ENCODE results near the gene GSG1L2. TPM values are rescaled to one million over a fixed set of nuclear protein-coding genes. Genes with fewer than 3 reads are reported as not detected.

GSG1L2 gene
- total RNA-seq, 4 donors from 2014 or later, result not detected

GRCh38 chr17:9859781-9860180 is 37.9 kb upstream of the GSG1L2 start:
- intact Hi-C loops (cut with DNase I; ENCODE audit: low total_unique reads), result no loop called here
- TF ChIP-seq POLR2A (IDR thresholded peaks at IDR 0.05) (no peak), CTCF (IDR thresholded peaks at IDR 0.05) (no peak)
- DNase-seq (ENCODE audit: low spot score in 2 of 2), result peak in 1 of 2 donors; percentile 49
- H3K4me3 ChIP-seq (ENCODE audit: low read depth, poor library complexity, severe bottlenecking), result no peak overlapping the region
- 86 to 87% methylated on average over 5 of the region's 5 CpGs for WGBS, 2 donors

GRCh38 chr17:9855036-9855435 is 33.2 kb upstream of the GSG1L2 start:
- no peak for DNase-seq (ENCODE audit: low spot score in 2 of 2)
- no peak overlapping the region for H3K4me3 ChIP-seq (ENCODE audit: low read depth, poor library complexity, severe bottlenecking)
- WGBS, 2 donors, result 68 to 93% methylated on average over 4 of the region's 4 CpGs
- TF ChIP-seq POLR2A (IDR thresholded peaks at IDR 0.05) (no peak), CTCF (IDR thresholded peaks at IDR 0.05) (no peak)
- intact Hi-C loops (cut with DNase I; ENCODE audit: low total_unique reads), result no loop called here

GRCh38 chr17:9854255-9854654 is 32.4 kb upstream of the GSG1L2 start:
- no peak overlapping the region for H3K4me3 ChIP-seq (ENCODE audit: low read depth, poor library complexity, severe bottlenecking)
- peak in 1 of 2 donors; percentile 15 for DNase-seq (ENCODE audit: low spot score in 2 of 2)
- intact Hi-C loops (cut with DNase I; ENCODE audit: low total_unique reads), result no loop called here
- no peak for TF ChIP-seq POLR2A (IDR thresholded peaks at IDR 0.05)
- TF ChIP-seq CTCF (IDR thresholded peaks at IDR 0.05), result no peak
- 75 to 77% methylated on average over 5 of the region's 5 CpGs for WGBS, 2 donors

- H3K4me3 ChIP-seq (ENCODE audit: low read depth, poor library complexity, severe bottlenecking), result no peak overlapping the region
- intact Hi-C loops (cut with DNase I; ENCODE audit: low total_unique reads), result no loop called here
- WGBS, 2 donors, result 89 to 92% methylated on average over 5 of the region's 5 CpGs
- DNase-seq (ENCODE audit: low spot score in 2 of 2), result peak in 1 of 2 donors; percentile 39
- TF ChIP-seq CTCF (IDR thresholded peaks at IDR 0.05), result no peak
- no peak for TF ChIP-seq POLR2A (IDR thresholded peaks at IDR 0.05)
Measured at GRCh38 chr17:9850151-9850550, 28.3 kb upstream of the GSG1L2 start.

GRCh38 chr17:9845306-9845705 is 23.4 kb upstream of the GSG1L2 start:
- H3K4me3 ChIP-seq (ENCODE audit: low read depth, poor library complexity, severe bottlenecking), result no peak overlapping the region
- 87 to 91% methylated on average over 4 of the region's 4 CpGs for WGBS, 2 donors
- no peak for DNase-seq (ENCODE audit: low spot score in 2 of 2)
- TF ChIP-seq CTCF (IDR thresholded peaks at IDR 0.05) (no peak), POLR2A (IDR thresholded peaks at IDR 0.05) (no peak)
- intact Hi-C loops (cut with DNase I; ENCODE audit: low total_unique reads), result no loop called here

- no peak for DNase-seq (ENCODE audit: low spot score in 2 of 2)
- intact Hi-C loops (cut with DNase I; ENCODE audit: low total_unique reads), result no loop called here
- WGBS, 2 donors, result 71 to 77% methylated on average over 8 of the region's 8 CpGs
- no peak for TF ChIP-seq POLR2A (IDR thresholded peaks at IDR 0.05)
- TF ChIP-seq CTCF (IDR thresholded peaks at IDR 0.05), result no peak
- H3K4me3 ChIP-seq (ENCODE audit: low read depth, poor library complexity, severe bottlenecking), result no peak overlapping the region
Measured at GRCh38 chr17:9844153-9844552, 22.3 kb upstream of the GSG1L2 start.
